H1 (cell line): ENCODE data around the gene EXOC2. TPM values are rescaled to one million over a fixed set of nuclear protein-coding genes. Genes with fewer than 3 reads are reported as not detected.

ENCODE experiments used
- CTCF ChIA-PET: fragments of 300-600 bp; sonication (Branson Sonifier 250); formaldehyde crosslinking; loops from one replicate; lab custom pipeline; 2021; ENCODE audit not compliant: partially characterized antibody; lab: Charles Lee
- POLR2A ChIA-PET: fragments of 300-600 bp; sonication (Branson Sonifier 250); formaldehyde crosslinking; loops from one replicate; lab custom pipeline; 2021; ENCODE audit warnings: inconsistent platforms; ENCODE audit not compliant: partially characterized antibody; lab: Charles Lee
- DNase-seq, 2 experiments: peaks; one replicate each; pipeline versions ENCODE4 v3.0.0 to v3.0.0-alpha.2; 2010 to 2022; ENCODE audit warnings: low spot score in 2 of 2, low read depth in 1 of 2, mixed read lengths in 1 of 2
- FAIRE-seq: peaks from 2 replicates; lab custom pipeline; 2011; peaks lifted over from hg19 to GRCh38; lab: Jason Lieb, UNC
- H2AFZ ChIP-seq: 2 replicates; pipeline ENCODE4 v1.8.1; 2012; ENCODE audit warnings: low read length, inconsistent platforms
- H2AK5ac ChIP-seq: 2 replicates; pipeline ENCODE4 v1.6.1; 2013; ENCODE audit warnings: low read depth, low read length
- H2BK120ac ChIP-seq: replicated peaks from 2 replicates; pipeline ENCODE3; 2013; ENCODE audit warnings: low read depth, low read length, inconsistent platforms
- H2BK12ac ChIP-seq: 2 replicates; pipeline ENCODE4 v1.6.1; 2013; ENCODE audit warnings: low read depth, low read length
- H2BK15ac ChIP-seq: 2 replicates; pipeline ENCODE4 v1.6.1; 2013; ENCODE audit warnings: low read length
- H2BK20ac ChIP-seq: 2 replicates; pipeline ENCODE4 v1.6.1; 2013; ENCODE audit warnings: low read length
- H2BK5ac ChIP-seq: 2 replicates; pipeline ENCODE4 v1.6.1; 2013; ENCODE audit warnings: low read depth, low read length
- H3K14ac ChIP-seq: 2 replicates; pipeline ENCODE4 v1.6.1; 2013; ENCODE audit warnings: inconsistent platforms; ENCODE audit not compliant: insufficient read length
- H3K18ac ChIP-seq: 2 replicates; pipeline ENCODE4 v1.6.1; 2013; ENCODE audit warnings: low read length; ENCODE audit errors: extremely low read depth
- H3K23ac ChIP-seq: 2 replicates; pipeline ENCODE4 v1.6.1; 2013; ENCODE audit warnings: inconsistent platforms; ENCODE audit not compliant: insufficient read length
- H3K23me2 ChIP-seq: 2 replicates; pipeline ENCODE4 v1.6.1; 2013; ENCODE audit warnings: low read depth, low read length
- H3K27ac ChIP-seq: 2 replicates; pipeline ENCODE4 v1.6.1; 2011; ENCODE audit warnings: low read depth, low read length, inconsistent platforms
- H3K27me3 ChIP-seq, 4 experiments: replicated peaks in 1 of 4; 1 replicate in 1 of 4; 2 replicates in 3 of 4; pipeline versions ENCODE4 v1.6.1 to v1.8.1; 2011 to 2013; ENCODE audit warnings: low read length in 3 of 4, mild to moderate bottlenecking in 3 of 4, inconsistent platforms in 2 of 4, mixed read lengths in 2 of 4, moderate library complexity in 1 of 4; ENCODE audit not compliant: control insufficient read depth in 3 of 4, insufficient read depth in 3 of 4; ENCODE audit errors: extremely low read depth in 1 of 4
- H3K36me3 ChIP-seq, 4 experiments: 2 replicates each; pipeline versions ENCODE4 v1.6.1 to v1.8.1; 2011 to 2013; ENCODE audit warnings: mild to moderate bottlenecking in 4 of 4, low read length in 3 of 4, moderate library complexity in 2 of 4, control low read depth in 1 of 4, inconsistent platforms in 1 of 4; ENCODE audit not compliant: insufficient read depth in 4 of 4, control insufficient read depth in 2 of 4
- H3K4ac ChIP-seq: replicated peaks from 2 replicates; pipeline ENCODE3; 2013; ENCODE audit warnings: low read length, low read depth, mixed read lengths, inconsistent platforms; ENCODE audit not compliant: insufficient read length
- H3K4me1 ChIP-seq, 4 experiments: replicated peaks in 1 of 4; 1 replicate in 1 of 4; 2 replicates in 3 of 4; pipeline versions ENCODE4 v1.6.1 to v1.8.1; 2011 to 2013; ENCODE audit warnings: low read length in 3 of 4, inconsistent platforms in 2 of 4, mixed read lengths in 1 of 4; ENCODE audit not compliant: insufficient read depth in 4 of 4, control insufficient read depth in 3 of 4
- H3K4me2 ChIP-seq, 2 experiments: 2 replicates each; pipeline versions ENCODE4 v1.6.1 to v1.8.1; 2011 to 2013; ENCODE audit warnings: low read depth in 2 of 2, low read length in 2 of 2, control low read depth in 1 of 2, inconsistent platforms in 1 of 2, mild to moderate bottlenecking in 1 of 2; ENCODE audit not compliant: insufficient read depth in 1 of 2
- H3K4me3 ChIP-seq, 4 experiments: fragments of 200-600, 300-600 bp in 1 of 4; sonication (generic), shearing (Covaris generic), sonication (Bioruptor Twin) in 1 of 4; 2 replicates each; pipeline versions ENCODE4 v1.5.1 to v1.8.1; 2011 to 2016; ENCODE audit warnings: low read length in 4 of 4, low read depth in 3 of 4, control low read depth in 2 of 4, inconsistent platforms in 2 of 4, mild to moderate bottlenecking in 2 of 4, mixed read lengths in 1 of 4, moderate library complexity in 1 of 4; ENCODE audit not compliant: insufficient read depth in 2 of 4; ENCODE audit errors: extremely low read depth in 1 of 4
- H3K56ac ChIP-seq: replicated peaks from 2 replicates; pipeline ENCODE3; 2013; ENCODE audit warnings: low read depth, mild to moderate bottlenecking, mixed read lengths, low read length, inconsistent platforms; ENCODE audit not compliant: insufficient read length
- H3K79me1 ChIP-seq: 2 replicates; pipeline ENCODE4 v1.6.1; 2013; ENCODE audit warnings: low read depth, low read length, control low read depth
- H3K79me2 ChIP-seq, 2 experiments: 2 replicates each; pipeline versions ENCODE4 v1.6.1 to v1.8.1; 2012 to 2013; ENCODE audit warnings: low read length in 2 of 2, mild to moderate bottlenecking in 2 of 2, inconsistent platforms in 1 of 2; ENCODE audit not compliant: insufficient read depth in 2 of 2, control insufficient read depth in 1 of 2
- H3K9ac ChIP-seq, 4 experiments: replicated peaks in 1 of 4; 1 replicate in 1 of 4; 2 replicates in 3 of 4; pipeline versions ENCODE4 v1.6.1 to v1.8.1; 2011 to 2013; ENCODE audit warnings: low read depth in 3 of 4, low read length in 3 of 4, control low read depth in 2 of 4, mild to moderate bottlenecking in 2 of 4, moderate library complexity in 2 of 4, inconsistent platforms in 1 of 4; ENCODE audit errors: extremely low read depth in 1 of 4
- H3K9me3 ChIP-seq, 2 experiments: 2 replicates each; pipeline versions ENCODE4 v1.6.1 to v1.8.1; 2012 to 2013; ENCODE audit warnings: mild to moderate bottlenecking in 2 of 2, moderate library complexity in 2 of 2, control low read depth in 1 of 2, inconsistent platforms in 1 of 2, low read depth in 1 of 2, low read length in 1 of 2, mixed read lengths in 1 of 2; ENCODE audit not compliant: insufficient read depth in 2 of 2
- H4K20me1 ChIP-seq, 2 experiments: replicated peaks in 1 of 2; 2 replicates each; pipeline versions ENCODE3 to v1.8.1; 2011 to 2013; ENCODE audit warnings: inconsistent platforms in 2 of 2, low read length in 2 of 2, mild to moderate bottlenecking in 1 of 2; ENCODE audit not compliant: insufficient read depth in 2 of 2, control insufficient read depth in 1 of 2
- H4K5ac ChIP-seq: 2 replicates; pipeline ENCODE4 v1.6.1; 2013; ENCODE audit warnings: low read length, low read depth, mixed read lengths, inconsistent platforms; ENCODE audit not compliant: insufficient read length
- H4K8ac ChIP-seq: 2 replicates; pipeline ENCODE4 v1.8.0; 2013; ENCODE audit warnings: mild to moderate bottlenecking, moderate library complexity, low read length, inconsistent platforms; ENCODE audit not compliant: insufficient read depth; ENCODE audit errors: extremely low read depth
- H4K91ac ChIP-seq: replicated peaks from 2 replicates; pipeline ENCODE3; 2013; ENCODE audit warnings: low read length, mixed read lengths, inconsistent platforms; ENCODE audit not compliant: insufficient read length
- MAX ChIP-seq: IDR thresholded peaks from 2 replicates; pipeline ENCODE4 v1.6.1; 2012; ENCODE audit warnings: inconsistent platforms
- WGBS, 2 experiments: shearing (Covaris generic) in 1 of 2; methylation state at CpG; one replicate each; pipeline versions ENCODE4 v1.1.6 to v1.1.7; 2013 to 2015; ENCODE audit warnings: low lambda C conversion rate in 2 of 2, mixed read lengths in 2 of 2, inconsistent platforms in 1 of 2, low coverage in 1 of 2, missing lambda C conversion rate in 1 of 2; ENCODE audit not compliant: insufficient replicate concordance in 2 of 2, insufficient coverage in 1 of 2, insufficient read length in 1 of 2; ENCODE audit errors: extremely low coverage in 1 of 2, missing lambda C conversion rate in 1 of 2; 5-methylcytosine and 5-hydroxymethylcytosine counted together
- polyA plus RNA-seq, 7 experiments: library from polyadenylated mRNA; depleted of rRNA in 3 of 7; stranded (reverse) in 5 of 7; unstranded in 2 of 7; fragments of >200 nt in 5 of 7; fragments of 200-250 nt in 2 of 7; gene quantifications; 1 replicate in 5 of 7; 2 replicates in 1 of 7; 4 replicates in 1 of 7; pipeline versions ENCODE4 v1.2.1 to v1.2.3, GENCODE V29; 2011 to 2013; ENCODE audit warnings: missing spikeins in 2 of 7, mixed read lengths in 2 of 7
- total RNA-seq: library from RNA; stranded (reverse); fragmentation: NEBNext Ultra II Directional; extraction: Animal tissue kit (Norgen Biotek cat#: 25700); gene quantifications from 2 replicates; pipeline ENCODE4 v1.2.1, GENCODE V29; 2021

EXOC2 gene
- total and polyA plus RNA-seq, 2 of the 8 experiments (the other 6 are each of a cell fraction or from before 2014, with no cell fraction given), result 25.5 to 44.4 TPM

- Histone ChIP-seq H3K4ac (no peak overlapping the region), H3K9me3 (no peaks in the 10 kb centered on the region), H3K36me3 (peaks cover 0 to 17% (median 9%) of the 10 kb centered on the region in 4 experiments; a peak in 6 of 8 replicates), H2AK5ac (no peak overlapping the region), H3K23ac (no peak overlapping the region), H4K5ac (no peak overlapping the region), H3K79me2 (no peaks in the 10 kb centered on the region), H2BK15ac (no peak overlapping the region), H2BK120ac (no peak overlapping the region), H3K14ac (no peak overlapping the region), H3K4me3 (no peak overlapping the region), H3K23me2 (no peaks in the 10 kb centered on the region), H3K27ac (no peak overlapping the region), H2BK20ac (no peak overlapping the region), H3K56ac (no peak overlapping the region), H2BK5ac (no peak overlapping the region), H3K18ac (no peak overlapping the region), H2BK12ac (no peak overlapping the region), H3K9ac (no peak overlapping the region), H4K20me1 (peaks cover 0 to 2% of the 10 kb centered on the region in 2 experiments), H4K8ac (no peak overlapping the region), H4K91ac (no peak overlapping the region), H3K79me1 (no peaks in the 10 kb centered on the region), H3K27me3 (no peaks in the 10 kb centered on the region), H3K4me1 (peaks cover 0 to 3% (median 0%) of the 10 kb centered on the region in 4 experiments; a peak in 1 of 7 replicates), H3K4me2 (no peak overlapping the region), H2AFZ (no peak overlapping the region)
- POLR2A ChIA-PET, result no interaction called here
- 88% methylated on average over 3 of the region's 3 CpGs; no CpG with 5 or more reads in 1 of the 2 experiments for WGBS, 2 experiments
- DNase-seq (no peak), FAIRE-seq (no peak)
- CTCF ChIA-PET, result no interaction called here
- no peak for TF ChIP-seq MAX
These were observed 193.3 kb downstream of the EXOC2 start for GRCh38 chr6:499617-500016.
